WTC11 (cell line): ENCODE results near the gene CAMTA1. TPM values are rescaled to one million over a fixed set of nuclear protein-coding genes. Genes with fewer than 3 reads are reported as not detected.

Source experiments
- ATAC-seq: fragments of 200-7000 bp; cut with Tn5 transposase; 2 replicates; pipeline ENCODE4 v1.10.0; 2021; ENCODE audit warnings: mild to moderate bottlenecking, moderate library complexity
- CTCF ChIA-PET: fragments of 300-600 bp; sonication (Branson Sonifier 250); formaldehyde crosslinking; loops from one replicate; lab custom pipeline; 2021; ENCODE audit warnings: antibody characterized with exemption; lab: Charles Lee
- POLR2A ChIA-PET: fragments of 350-600 bp; sonication (Branson Sonifier 250); formaldehyde crosslinking; loops from one replicate; lab custom pipeline; 2021; ENCODE audit warnings: antibody characterized with exemption; lab: Charles Lee
- DNase-seq: peaks from one replicate; pipeline ENCODE4 v3.0.0; 2021; ENCODE audit warnings: low spot score
- H3K27ac Mint-ChIP-seq: 2 replicates; pipeline ENCODE4 v1.8.0; 2021; ENCODE audit warnings: mixed read lengths
- H3K27me3 Mint-ChIP-seq: 2 replicates; pipeline ENCODE4 v1.8.0; 2021; ENCODE audit warnings: low read depth, mild to moderate bottlenecking, moderate library complexity, mixed read lengths
- H3K36me3 Mint-ChIP-seq: 2 replicates; pipeline ENCODE4 v1.8.0; 2021; ENCODE audit warnings: mixed read lengths
- H3K4me1 Mint-ChIP-seq: 2 replicates; pipeline ENCODE4 v1.8.0; 2022; ENCODE audit warnings: mixed read lengths
- H3K4me3 Mint-ChIP-seq: 2 replicates; pipeline ENCODE4 v1.8.0; 2021; ENCODE audit warnings: mild to moderate bottlenecking, moderate library complexity, mixed read lengths
- H3K9me3 Mint-ChIP-seq: 2 replicates; pipeline ENCODE4 v1.8.0; 2021; ENCODE audit warnings: mixed read lengths
- ARID4B ChIP-seq: sonication (generic); formaldehyde crosslinking; IDR thresholded peaks from 2 replicates; pipeline ENCODE4 v1.8.0; 2023; ENCODE audit warnings: missing genetic modification reagents, mild to moderate bottlenecking, borderline replicate concordance
- CBFB ChIP-seq: sonication (generic); formaldehyde crosslinking; IDR thresholded peaks from 2 replicates; pipeline ENCODE4 v1.8.1; 2022; ENCODE audit warnings: mild to moderate bottlenecking, low read depth, missing genetic modification reagents
- E2F4 ChIP-seq: sonication (generic); formaldehyde crosslinking; IDR thresholded peaks from 2 replicates; pipeline ENCODE4 v1.8.1; 2022; ENCODE audit warnings: low read depth, mild to moderate bottlenecking, moderate library complexity, missing genetic modification reagents, borderline replicate concordance
- ETV6 ChIP-seq: sonication (generic); formaldehyde crosslinking; IDR thresholded peaks from 2 replicates; pipeline ENCODE4 v1.8.1; 2022; ENCODE audit warnings: mild to moderate bottlenecking, missing genetic modification reagents
- GRHL2 ChIP-seq: fragments of 250-450 bp; sonication (Bioruptor Pico); IDR thresholded peaks from 2 replicates; pipeline ENCODE4 v1.8.0; 2022; ENCODE audit warnings: mild to moderate bottlenecking, moderate library complexity; ENCODE audit not compliant: insufficient replicate concordance, severe bottlenecking
- IRF2 ChIP-seq: sonication (generic); formaldehyde crosslinking; IDR thresholded peaks from 2 replicates; pipeline ENCODE4 v1.8.0; 2022; ENCODE audit warnings: low read depth, missing genetic modification reagents, borderline replicate concordance
- KAT7 ChIP-seq: sonication (generic); formaldehyde crosslinking; IDR thresholded peaks from 2 replicates; pipeline ENCODE4 v1.8.1; 2023; ENCODE audit warnings: missing genetic modification reagents, mild to moderate bottlenecking, borderline replicate concordance
- MAX ChIP-seq: sonication (generic); formaldehyde crosslinking; IDR thresholded peaks from 2 replicates; pipeline ENCODE4 v1.8.0; 2022; ENCODE audit warnings: mild to moderate bottlenecking, missing genetic modification reagents
- SMAD3 ChIP-seq: sonication (generic); formaldehyde crosslinking; IDR thresholded peaks from 2 replicates; pipeline ENCODE4 v1.8.0; 2022; ENCODE audit warnings: missing genetic modification reagents, mild to moderate bottlenecking, borderline replicate concordance
- ZBTB21 ChIP-seq: sonication (generic); formaldehyde crosslinking; IDR thresholded peaks from 2 replicates; pipeline ENCODE4 v1.8.1; 2023; ENCODE audit warnings: mild to moderate bottlenecking, missing genetic modification reagents, borderline replicate concordance
- ZNF219 ChIP-seq: sonication (generic); formaldehyde crosslinking; IDR thresholded peaks from 2 replicates; pipeline ENCODE4 v1.8.0; 2023; ENCODE audit warnings: missing genetic modification reagents, mild to moderate bottlenecking, borderline replicate concordance
- ZNF232 ChIP-seq: sonication (generic); formaldehyde crosslinking; IDR thresholded peaks from 2 replicates; pipeline ENCODE4 v1.8.0; 2022; ENCODE audit warnings: mild to moderate bottlenecking, missing genetic modification reagents
- ZNF281 ChIP-seq: sonication (generic); formaldehyde crosslinking; IDR thresholded peaks from 2 replicates; pipeline ENCODE4 v1.8.0; 2023; ENCODE audit warnings: mild to moderate bottlenecking, missing genetic modification reagents
- total RNA-seq: library from RNA; stranded (reverse); gene quantifications from 3 replicates; pipeline ENCODE4 v1.2.3, GENCODE V29; 2021

The CAMTA1 gene
- total RNA-seq, 1 experiment from 2014 or later, result 86.4 TPM

- ChIA-PET POLR2A (no interaction called here), CTCF (interaction anchor here (1.0 to 1.4 kb wide), 5 partner anchors 8 to 268 kb away, joined by 3 to 5 read pairs (median 4); no protein-coding TSS in a partner anchor)
- Mint-ChIP-seq H3K36me3 (no peaks in the 10 kb centered on the region), H3K9me3 (peaks cover 7% of the 10 kb centered on the region), H3K27me3 (no peaks in the 10 kb centered on the region), H3K4me3 (no peak overlapping the region), H3K27ac (no peak overlapping the region), H3K4me1 (peaks cover 25% of the 10 kb centered on the region)
- ATAC-seq, result peak; percentile 36; the same call in 1 of the 2 replicates
- no peak for TF ChIP-seq SMAD3 (CRISPR knock-in tag)
- TF ChIP-seq ZNF232, result no peak
- no peak for TF ChIP-seq ARID4B (CRISPR knock-in tag)
- no peak for TF ChIP-seq ZBTB21 (CRISPR knock-in tag)
- TF ChIP-seq E2F4 (CRISPR knock-in tag), result no peak
- TF ChIP-seq ETV6 (CRISPR knock-in tag), result no peak
- no peak for TF ChIP-seq MAX
- TF ChIP-seq ZNF281 (CRISPR knock-in tag), result no peak
- TF ChIP-seq CBFB, result no peak
- TF ChIP-seq KAT7 (CRISPR knock-in tag), result no peak
- no peak for DNase-seq
Measured at GRCh38 chr1:6987940-6988339, 202.7 kb downstream of the CAMTA1 start.

- no peak for ATAC-seq
- peaks cover 25% of the 10 kb centered on the region for H3K4me1 Mint-ChIP-seq
Measured at GRCh38 chr1:6988796-6989195, 203.5 kb downstream of the CAMTA1 start.

More at GRCh38 chr1:6988796-6989195, 203.5 kb downstream of the CAMTA1 start:
- no peaks in the 10 kb centered on the region for H3K36me3 Mint-ChIP-seq
- no peak for DNase-seq
- no peak overlapping the region for H3K4me3 Mint-ChIP-seq
- peaks cover 6% of the 10 kb centered on the region; the same call in 1 of the 2 replicates for H3K9me3 Mint-ChIP-seq
- no peaks in the 10 kb centered on the region for H3K27me3 Mint-ChIP-seq
- H3K27ac Mint-ChIP-seq, result no peak overlapping the region
- TF ChIP-seq ZNF219 (CRISPR knock-in tag) (no peak), IRF2 (CRISPR knock-in tag) (no peak), KAT7 (CRISPR knock-in tag) (no peak), GRHL2 (CRISPR knock-in tag) (no peak)
- ChIA-PET POLR2A (no interaction called here), CTCF (interaction anchor here (1.0 to 3.4 kb wide), 2 partner anchors 9 to 54 kb away, joined by 4 to 14 read pairs; no protein-coding TSS in a partner anchor)
